ENCODE results near the gene SORCS3.

DNA sequence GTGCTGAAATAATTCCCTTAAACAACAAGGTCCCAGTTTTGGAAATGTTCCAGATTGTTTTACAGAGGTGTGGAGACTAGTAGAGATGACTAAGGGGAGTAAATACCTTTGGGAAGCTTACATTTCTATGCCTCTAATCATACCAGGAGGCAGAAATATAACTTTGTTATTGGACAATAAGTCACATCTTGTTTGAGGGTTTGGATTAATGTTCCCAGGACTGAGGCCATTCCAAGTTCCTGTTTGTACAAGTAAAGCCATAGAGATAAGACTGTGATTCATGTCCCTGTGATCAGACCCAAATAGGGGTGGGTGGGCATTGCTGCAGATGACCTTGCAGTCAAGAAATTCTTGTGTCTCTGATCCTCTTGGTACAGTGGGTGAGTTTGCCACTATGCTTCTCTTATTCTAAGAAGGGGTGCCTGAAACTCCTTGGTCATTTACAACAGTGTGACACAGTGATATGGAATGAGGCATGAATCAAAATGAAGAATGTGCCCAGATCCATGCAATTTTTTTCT, 508.3 kb downstream of the SORCS3 start:
- TF ChIP-seq CTCF (IDR thresholded peaks at IDR 0.05), result no peak
- no peak for TF ChIP-seq POLR2A (IDR thresholded peaks at IDR 0.05)

Data from body of pancreas (tissue), 4 donors.